OCI-LY7 (cell line): Measurements from ENCODE around the gene MBTD1.

Experiments
- CTCF ChIP-seq: fragments of 200-600 bp; sonication (generic); conservative IDR thresholded peaks from 2 replicates; pipeline ENCODE4 v1.5.1; 2014; ENCODE audit warnings: mild to moderate bottlenecking, antibody characterized with exemption, low read length, moderate library complexity, mixed read lengths
- EZH2phosphoT487 ChIP-seq: fragments of 200-600 bp; sonication (generic); IDR thresholded peaks from 2 replicates; pipeline ENCODE4 v1.6.1; 2018; ENCODE audit warnings: low read depth, borderline replicate concordance, mild to moderate bottlenecking, mixed run types, antibody characterized with exemption, low read length, moderate library complexity, mixed read lengths

GRCh38 chr17:51133365-51133764 lies 126.5 kb downstream of the MBTD1 start:
- TF ChIP-seq CTCF (no peak), EZH2phosphoT487 (no peak)
